NCI-H2171 (cell line): ENCODE measurements around the gene CAPN1.
"Not testable (repeated sequence)": the region's sequence is repeated elsewhere in the genome, so short reads cannot be mapped to it uniquely, and the experiment has no call there.

Experiments
- DNase-seq: peaks from one replicate; lab custom pipeline; 2025; lab: John Stamatoyannopoulos, UW

The CAPN1 gene

GRCh38 chr11:65218446-65218845 lies 36.7 kb downstream of the CAPN1 start:
- DNase-seq: no peak

GRCh38 chr11:65219930-65220213 lies 38.1 kb downstream of the CAPN1 start:
- DNase-seq: no peak

- no peak for DNase-seq
These were observed 39.3 kb downstream of the CAPN1 start for GRCh38 chr11:65221026-65221425.

- no peak for DNase-seq
These were observed 41.3 kb downstream of the CAPN1 start for GRCh38 chr11:65223011-65223410.

GRCh38 chr11:65224930-65225278 lies 43.2 kb downstream of the CAPN1 start:
- no peak for DNase-seq

GRCh38 chr11:65225279-65226102 lies 43.8 kb downstream of the CAPN1 start:
- DNase-seq: no peak

- DNase-seq: no peak
These were observed 44.3 kb downstream of the CAPN1 start for GRCh38 chr11:65226103-65226442.

GRCh38 chr11:65227879-65228278 lies 46.2 kb downstream of the CAPN1 start:
- no peak for DNase-seq

GRCh38 chr11:65236194-65237059 lies 54.7 kb downstream of the CAPN1 start:
- DNase-seq: no peak

GRCh38 chr11:65238302-65238701 lies 56.6 kb downstream of the CAPN1 start:
- DNase-seq: not testable (repeated sequence)

- no peak for DNase-seq
These were observed 59.4 kb downstream of the CAPN1 start for GRCh38 chr11:65241134-65241533.

- DNase-seq: no peak
These were observed 60.0 kb downstream of the CAPN1 start for GRCh38 chr11:65241692-65242091.

GRCh38 chr11:65242389-65242788 lies 60.7 kb downstream of the CAPN1 start:
- no peak for DNase-seq

- DNase-seq: no peak
These were observed 62.1 kb downstream of the CAPN1 start for GRCh38 chr11:65243797-65244196.

GRCh38 chr11:65245046-65245445 lies 63.3 kb downstream of the CAPN1 start:
- not testable (repeated sequence) for DNase-seq

- DNase-seq: no peak
These were observed 64.8 kb downstream of the CAPN1 start for GRCh38 chr11:65246506-65246905.

- DNase-seq: not testable (repeated sequence)
These were observed 66.5 kb downstream of the CAPN1 start for GRCh38 chr11:65248184-65248710.

- DNase-seq: no peak
These were observed 69.7 kb downstream of the CAPN1 start for GRCh38 chr11:65251476-65251875.

GRCh38 chr11:65254724-65255123 lies 73.0 kb downstream of the CAPN1 start:
- DNase-seq: no peak

GRCh38 chr11:65258988-65259387 lies 77.3 kb downstream of the CAPN1 start:
- no peak for DNase-seq

- DNase-seq: no peak
These were observed 78.6 kb downstream of the CAPN1 start for GRCh38 chr11:65260302-65260701.

GRCh38 chr11:65260756-65261590 lies 79.2 kb downstream of the CAPN1 start:
- DNase-seq: no peak
